Activated naive CD4-positive, alpha-beta T cell treated with anti-CD3 and anti-CD28 coated beads, Interleukin-2, amount 10 ng/mL, durations not matched to agents 7 days and 5 days (primary cell): ENCODE data around the gene FAM118A.
"Not testable (repeated sequence)": the region's sequence is repeated elsewhere in the genome, so short reads cannot be mapped to it uniquely, and the experiment has no call there.

Source experiments
- CTCF ChIA-PET: fragments of 350-600 bp; sonication (Branson Sonifier 250); formaldehyde crosslinking; loops from one replicate; lab custom pipeline; 2021; ENCODE audit warnings: antibody characterized with exemption; lab: Charles Lee
- DNase-seq: peaks from one replicate; pipeline ENCODE4 v3.0.0-alpha.2; 2020
- H3K27ac Mint-ChIP-seq: one replicate; pipeline ENCODE4 v1.8.0; 2021; ENCODE audit warnings: mild to moderate bottlenecking, moderate library complexity, mixed read lengths
- H3K27me3 Mint-ChIP-seq: one replicate; pipeline ENCODE4 v1.8.0; 2021; ENCODE audit warnings: mild to moderate bottlenecking, mixed read lengths
- H3K36me3 Mint-ChIP-seq: one replicate; pipeline ENCODE4 v1.8.0; 2021; ENCODE audit warnings: mixed read lengths
- H3K4me1 Mint-ChIP-seq: one replicate; pipeline ENCODE4 v1.8.0; 2021; ENCODE audit warnings: mixed read lengths
- H3K4me3 Mint-ChIP-seq: one replicate; pipeline ENCODE4 v1.8.0; 2021; ENCODE audit warnings: mild to moderate bottlenecking, moderate library complexity, mixed read lengths
- H3K9me3 Mint-ChIP-seq: one replicate; pipeline ENCODE4 v1.8.0; 2021; ENCODE audit warnings: mixed read lengths

Gene FAM118A

DNA sequence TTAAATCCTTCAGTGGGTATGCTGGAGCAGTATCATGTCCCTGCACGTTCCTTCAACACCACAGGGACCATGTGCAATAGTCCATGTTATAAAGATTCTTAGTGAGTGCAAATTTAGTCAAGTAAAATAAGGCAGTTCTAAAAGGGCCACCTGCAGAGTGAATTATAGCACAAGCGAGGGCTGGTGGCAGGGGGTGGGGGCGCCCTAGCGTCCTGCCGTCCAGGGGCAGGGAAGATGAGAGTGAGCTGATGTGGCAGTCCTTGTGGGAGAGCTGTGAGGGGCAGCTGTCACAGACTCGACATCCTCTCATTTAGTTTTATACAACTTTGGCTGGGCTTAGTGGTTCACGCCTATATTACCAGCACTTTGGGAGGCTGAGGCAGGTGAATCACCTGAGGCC is 29.1 kb downstream of the FAM118A start:
- Mint-ChIP-seq H3K9me3 (no peaks in the 10 kb centered on the region), H3K4me3 (no peak overlapping the region), H3K36me3 (peaks cover 64% of the 10 kb centered on the region), H3K4me1 (peaks cover 46% of the 10 kb centered on the region), H3K27ac (no peak overlapping the region), H3K27me3 (no peaks in the 10 kb centered on the region)
- CTCF ChIA-PET, result no interaction called here
- no peak for DNase-seq

GRCh38 chr22:45340323-45340722 is 30.6 kb downstream of the FAM118A start:
- peak overlapping the region; percentile 22 for H3K27ac Mint-ChIP-seq
- H3K9me3 Mint-ChIP-seq, result no peaks in the 10 kb centered on the region
- H3K4me1 Mint-ChIP-seq, result peaks cover 34% of the 10 kb centered on the region
- peaks cover 61% of the 10 kb centered on the region for H3K36me3 Mint-ChIP-seq
- H3K4me3 Mint-ChIP-seq, result no peak overlapping the region
- no peak for DNase-seq
- CTCF ChIA-PET, result no interaction called here
- H3K27me3 Mint-ChIP-seq, result no peaks in the 10 kb centered on the region

DNA sequence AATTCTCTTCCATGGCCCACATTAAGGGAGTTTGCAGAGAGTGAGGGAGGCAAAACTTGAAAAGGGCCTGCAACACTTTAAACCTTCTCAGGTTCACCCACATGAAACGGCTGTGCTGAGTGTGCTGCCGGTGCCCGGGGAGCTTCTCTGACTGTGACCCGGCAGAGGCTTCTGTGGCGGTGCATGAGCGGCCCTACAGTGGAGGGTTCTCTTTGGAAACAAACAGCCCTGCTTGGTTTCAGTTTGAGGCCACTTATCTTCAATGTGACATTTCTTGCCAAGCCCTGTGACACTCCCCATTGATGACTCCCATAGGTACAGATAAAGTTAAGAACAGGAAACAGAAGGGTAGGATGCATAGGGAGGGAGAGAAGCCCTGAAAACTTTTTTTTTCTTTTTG is 31.8 kb downstream of the FAM118A start:
- Mint-ChIP-seq H3K36me3 (peaks cover 54% of the 10 kb centered on the region), H3K4me1 (peaks cover 33% of the 10 kb centered on the region), H3K4me3 (no peak overlapping the region), H3K27me3 (no peaks in the 10 kb centered on the region), H3K9me3 (no peaks in the 10 kb centered on the region), H3K27ac (peak overlapping the region; percentile 86)
- peak; percentile 85 for DNase-seq
- CTCF ChIA-PET, result interaction anchor here (0.9 to 1.6 kb wide), 2 partner anchors 12 to 96 kb away, joined by 3 to 5 read pairs; no protein-coding TSS in a partner anchor

DNA sequence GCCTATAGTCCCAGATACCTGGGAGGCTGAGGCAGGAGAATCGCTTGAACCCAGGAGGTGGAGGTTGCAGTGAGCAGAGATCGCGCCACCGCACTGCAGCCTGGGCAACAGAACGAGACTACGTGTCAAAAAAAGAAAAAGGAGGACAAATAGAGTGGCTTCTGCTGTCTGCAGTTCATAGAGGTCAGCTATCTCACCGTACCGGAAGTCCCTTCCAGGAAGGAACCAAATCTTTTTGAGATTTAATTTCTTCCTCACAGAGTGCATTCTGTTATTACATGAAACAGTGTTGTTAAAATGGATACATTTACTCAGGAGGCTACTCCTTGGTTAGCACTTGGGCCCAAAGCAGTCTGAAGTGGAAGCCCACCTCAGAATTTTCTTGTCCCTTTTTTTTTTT is 33.4 kb downstream of the FAM118A start:
- CTCF ChIA-PET, result no interaction called here

GRCh38 chr22:45344334-45344733 is 34.6 kb downstream of the FAM118A start:
- Mint-ChIP-seq H3K27me3 (no peaks in the 10 kb centered on the region), H3K36me3 (peaks cover 41% of the 10 kb centered on the region), H3K4me3 (no peak overlapping the region), H3K9me3 (no peaks in the 10 kb centered on the region), H3K27ac (no peak overlapping the region), H3K4me1 (peaks cover 24% of the 10 kb centered on the region)
- CTCF ChIA-PET, result no interaction called here
- DNase-seq, result no peak

More for the DNA sequence above, 33.4 kb downstream of the FAM118A start:
- DNase-seq, result no peak
- Mint-ChIP-seq H3K36me3 (peaks cover 42% of the 10 kb centered on the region), H3K27me3 (no peaks in the 10 kb centered on the region), H3K4me1 (peaks cover 25% of the 10 kb centered on the region), H3K9me3 (no peaks in the 10 kb centered on the region), H3K4me3 (no peak overlapping the region), H3K27ac (no peak overlapping the region)

- Mint-ChIP-seq H3K27ac (no peak overlapping the region), H3K4me3 (no peak overlapping the region), H3K4me1 (peaks cover 6% of the 10 kb centered on the region), H3K36me3 (peaks cover 19% of the 10 kb centered on the region), H3K27me3 (no peaks in the 10 kb centered on the region), H3K9me3 (no peaks in the 10 kb centered on the region)
- CTCF ChIA-PET, result no interaction called here
- no peak for DNase-seq
These were observed 40.2 kb downstream of the FAM118A start for GRCh38 chr22:45349916-45350315.

- Mint-ChIP-seq H3K27ac (no peak overlapping the region), H3K36me3 (peaks cover 8% of the 10 kb centered on the region), H3K4me3 (no peak overlapping the region), H3K9me3 (no peaks in the 10 kb centered on the region), H3K27me3 (no peaks in the 10 kb centered on the region), H3K4me1 (peaks cover 10% of the 10 kb centered on the region)
- no peak for DNase-seq
- CTCF ChIA-PET, result no interaction called here
These were observed 42.2 kb downstream of the FAM118A start for GRCh38 chr22:45351956-45352355.

DNA sequence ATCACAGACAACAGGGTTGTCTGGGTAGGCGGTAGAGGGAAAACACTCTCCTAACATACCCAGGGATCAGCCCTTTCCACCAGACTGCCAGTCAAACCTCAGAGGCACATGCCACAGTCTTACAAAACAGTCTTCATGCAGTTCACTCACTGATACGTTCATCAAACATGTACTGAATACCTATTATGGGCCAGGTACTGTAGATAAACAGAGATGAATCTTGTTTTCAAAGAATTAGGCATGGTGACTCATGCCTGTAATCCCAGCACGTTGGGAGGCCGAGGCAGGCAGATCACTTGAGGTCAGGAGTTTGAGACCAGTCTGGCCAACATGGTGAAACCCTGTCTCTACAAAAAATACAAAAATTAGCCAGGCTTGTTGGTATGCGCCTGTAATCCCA is 43.0 kb downstream of the FAM118A start:
- H3K4me3 Mint-ChIP-seq, H3K9me3 Mint-ChIP-seq, H3K27ac Mint-ChIP-seq, H3K36me3 Mint-ChIP-seq, H3K27me3 Mint-ChIP-seq, CTCF ChIA-PET, DNase-seq: not testable (repeated sequence)
- peaks cover 12% of the 10 kb centered on the region for H3K4me1 Mint-ChIP-seq

DNA sequence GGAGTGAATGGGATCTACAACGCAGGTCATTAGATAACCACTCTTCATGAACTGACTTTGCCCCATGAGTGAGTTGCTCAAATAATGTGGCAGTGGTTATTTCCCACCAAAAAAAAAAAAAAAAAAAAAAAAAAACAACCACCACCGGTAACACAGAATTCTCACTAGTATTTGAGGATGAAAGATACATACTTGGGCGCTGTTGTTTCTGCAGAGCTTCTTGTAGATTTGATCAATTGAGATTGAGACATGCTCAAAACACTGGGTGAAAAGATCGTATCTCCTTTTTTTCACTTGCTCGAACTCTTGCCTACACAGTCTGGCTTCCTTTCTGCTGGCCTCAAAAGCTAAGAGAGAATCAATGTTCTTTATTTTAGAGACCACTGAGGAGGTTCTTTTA is 44.1 kb downstream of the FAM118A start:
- Mint-ChIP-seq H3K4me1 (peaks cover 12% of the 10 kb centered on the region), H3K27me3 (no peaks in the 10 kb centered on the region), H3K4me3 (no peak overlapping the region), H3K36me3 (peaks cover 8% of the 10 kb centered on the region), H3K27ac (no peak overlapping the region), H3K9me3 (no peaks in the 10 kb centered on the region)
- DNase-seq, result no peak
- CTCF ChIA-PET, result interaction anchor here (1.2 kb wide), 1 partner anchor 39 kb away, joined by 3 read pairs; no protein-coding TSS in a partner anchor

- DNase-seq, result no peak
- Mint-ChIP-seq H3K4me1 (peaks cover 12% of the 10 kb centered on the region), H3K4me3 (no peak overlapping the region), H3K9me3 (no peaks in the 10 kb centered on the region), H3K27me3 (peaks cover 19% of the 10 kb centered on the region), H3K27ac (no peak overlapping the region), H3K36me3 (peaks cover 2% of the 10 kb centered on the region)
- CTCF ChIA-PET, result no interaction called here
These were observed 47.8 kb downstream of the FAM118A start for GRCh38 chr22:45357490-45357889.

DNA sequence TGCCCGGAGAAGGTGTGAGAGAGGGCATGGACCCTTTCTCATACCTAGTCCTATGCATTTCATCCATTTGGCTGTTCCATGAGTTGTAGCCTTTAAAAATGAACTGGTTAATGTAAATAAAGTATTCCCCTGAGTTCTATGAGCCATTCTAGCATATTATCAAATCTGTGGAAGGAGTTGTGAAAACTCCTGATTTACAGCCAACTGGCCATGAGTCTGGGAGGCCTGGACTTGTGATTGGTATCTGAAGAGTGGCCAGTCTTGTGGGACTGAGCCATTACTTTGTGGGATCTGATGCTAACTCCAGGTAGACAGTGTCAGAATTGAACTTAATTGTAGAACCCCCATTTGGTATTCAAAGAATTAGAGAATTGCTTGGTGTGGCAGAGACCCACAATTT is 48.4 kb downstream of the FAM118A start:
- H3K4me3 Mint-ChIP-seq, result no peak overlapping the region
- CTCF ChIA-PET, result no interaction called here

DNA sequence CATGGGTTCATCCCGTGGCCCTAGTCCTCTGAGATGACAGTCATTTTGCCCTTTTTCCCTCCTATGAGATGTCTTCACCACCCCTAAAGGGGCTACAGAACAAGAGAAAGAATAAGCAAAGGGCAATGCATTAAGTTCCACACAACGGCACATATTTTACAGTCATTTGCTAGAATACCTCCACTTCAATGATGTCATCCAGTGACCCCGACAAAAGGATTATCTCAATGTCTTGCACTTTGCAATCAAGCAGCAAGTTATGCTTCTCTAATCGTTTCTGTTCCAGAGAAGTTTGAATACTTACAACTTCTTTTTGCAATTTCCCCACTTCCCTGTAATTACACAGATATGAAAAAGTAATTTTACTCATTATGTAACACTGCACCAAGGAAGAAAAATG is 49.9 kb downstream of the FAM118A start:
- peaks cover 20% of the 10 kb centered on the region for H3K27me3 Mint-ChIP-seq
- H3K4me3 Mint-ChIP-seq, result no peak overlapping the region
- peaks cover 6% of the 10 kb centered on the region for H3K4me1 Mint-ChIP-seq
- no peaks in the 10 kb centered on the region for H3K36me3 Mint-ChIP-seq
- no peak for DNase-seq
- CTCF ChIA-PET, result no interaction called here
- H3K9me3 Mint-ChIP-seq, result no peaks in the 10 kb centered on the region
- no peak overlapping the region for H3K27ac Mint-ChIP-seq

More for the DNA sequence above, 48.4 kb downstream of the FAM118A start:
- Mint-ChIP-seq H3K4me1 (peaks cover 12% of the 10 kb centered on the region), H3K36me3 (peaks cover 2% of the 10 kb centered on the region), H3K27ac (no peak overlapping the region), H3K9me3 (no peaks in the 10 kb centered on the region), H3K27me3 (peaks cover 20% of the 10 kb centered on the region)
- no peak for DNase-seq

GRCh38 chr22:45366713-45367112 is 57.0 kb downstream of the FAM118A start:
- no peaks in the 10 kb centered on the region for H3K4me1 Mint-ChIP-seq
- CTCF ChIA-PET, result no interaction called here

DNA sequence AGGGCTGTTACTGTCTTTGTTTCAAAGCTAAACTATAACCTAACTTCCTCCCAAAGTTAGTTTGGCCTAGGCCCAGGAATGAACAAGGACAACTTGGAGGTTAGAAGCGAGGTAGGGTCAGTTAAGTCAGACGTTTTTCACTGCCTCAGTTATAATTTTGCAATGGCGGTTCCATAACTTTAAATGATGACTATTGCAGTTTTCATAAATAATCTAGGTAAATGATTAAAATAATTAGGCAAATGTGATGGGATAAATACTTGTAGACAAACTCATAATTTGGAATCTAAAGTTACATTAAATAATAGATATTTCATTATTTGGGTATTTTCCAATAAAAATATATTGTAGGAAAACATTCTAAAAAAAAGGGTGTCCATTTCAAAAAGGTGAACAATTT is 63.9 kb downstream of the FAM118A start:
- H3K27ac Mint-ChIP-seq, H3K4me3 Mint-ChIP-seq, H3K4me1 Mint-ChIP-seq, H3K27me3 Mint-ChIP-seq, CTCF ChIA-PET, DNase-seq, H3K36me3 Mint-ChIP-seq, H3K9me3 Mint-ChIP-seq: not testable (repeated sequence)

More at GRCh38 chr22:45366713-45367112, 57.0 kb downstream of the FAM118A start:
- no peak overlapping the region for H3K27ac Mint-ChIP-seq
- no peak overlapping the region for H3K4me3 Mint-ChIP-seq
- peaks cover 25% of the 10 kb centered on the region for H3K27me3 Mint-ChIP-seq
- peaks cover 5% of the 10 kb centered on the region for H3K9me3 Mint-ChIP-seq
- peaks cover 5% of the 10 kb centered on the region for H3K36me3 Mint-ChIP-seq
- DNase-seq, result no peak

DNA sequence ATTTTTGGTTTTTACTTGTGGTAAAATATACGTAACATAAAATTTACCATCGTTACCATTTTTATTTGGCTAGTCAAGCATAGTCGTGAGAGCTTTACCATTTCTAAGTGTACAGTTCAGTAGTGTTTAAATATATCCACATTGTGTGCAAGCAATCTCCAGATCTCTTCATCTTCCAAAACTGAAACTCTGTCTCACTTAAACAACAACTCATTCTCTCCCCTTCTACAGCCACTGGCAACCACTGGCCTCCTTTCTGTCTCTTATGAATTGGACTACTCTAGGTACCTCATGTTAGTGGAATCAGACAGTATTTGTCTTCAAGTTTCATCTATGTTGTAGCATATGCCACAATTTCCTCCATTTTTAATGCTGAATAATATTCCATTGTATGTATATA is 66.3 kb downstream of the FAM118A start:
- no peak for DNase-seq
- no peaks in the 10 kb centered on the region for H3K36me3 Mint-ChIP-seq
- CTCF ChIA-PET, result no interaction called here
- H3K27me3 Mint-ChIP-seq, result peaks cover 9% of the 10 kb centered on the region
- H3K4me3 Mint-ChIP-seq, result no peak overlapping the region
- H3K9me3 Mint-ChIP-seq, result no peaks in the 10 kb centered on the region
- peaks cover 3% of the 10 kb centered on the region for H3K4me1 Mint-ChIP-seq
- H3K27ac Mint-ChIP-seq, result no peak overlapping the region

GRCh38 chr22:45376703-45377102 is 67.0 kb downstream of the FAM118A start:
- Mint-ChIP-seq H3K4me1 (peaks cover 3% of the 10 kb centered on the region), H3K36me3 (no peaks in the 10 kb centered on the region), H3K27ac (no peak overlapping the region), H3K4me3 (no peak overlapping the region), H3K9me3 (no peaks in the 10 kb centered on the region), H3K27me3 (peaks cover 9% of the 10 kb centered on the region)
- no peak for DNase-seq
- CTCF ChIA-PET, result no interaction called here
